Activated T-helper 9 cell treated with anti-CD3 and anti-CD28 coated beads, Interleukin-2, amount 50 U/mL, for 16 hours (primary cell): ENCODE data around the gene RFX8.

Source experiments
- DNase-seq: peaks from one replicate; pipeline ENCODE4 v3.0.0-alpha.2; 2020; ENCODE audit warnings: low read depth

RFX8 gene

DNA sequence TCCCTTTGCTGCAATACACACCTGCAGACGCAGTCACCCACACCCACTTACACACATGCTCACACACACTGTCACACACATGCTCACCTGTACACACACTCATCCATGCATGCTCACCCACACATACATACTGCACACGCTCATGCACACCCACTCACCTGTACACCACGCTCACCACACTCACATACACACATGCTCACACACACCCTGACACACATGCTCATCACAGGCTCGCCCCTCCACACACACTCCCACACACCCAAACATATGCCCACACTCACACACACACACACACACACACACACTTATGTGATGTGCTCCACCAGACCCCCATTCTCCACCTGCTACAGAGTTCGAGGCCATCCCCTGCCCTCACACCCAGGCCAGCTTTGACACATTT lies 64.8 kb downstream of the RFX8 start:
- no peak for DNase-seq

DNA sequence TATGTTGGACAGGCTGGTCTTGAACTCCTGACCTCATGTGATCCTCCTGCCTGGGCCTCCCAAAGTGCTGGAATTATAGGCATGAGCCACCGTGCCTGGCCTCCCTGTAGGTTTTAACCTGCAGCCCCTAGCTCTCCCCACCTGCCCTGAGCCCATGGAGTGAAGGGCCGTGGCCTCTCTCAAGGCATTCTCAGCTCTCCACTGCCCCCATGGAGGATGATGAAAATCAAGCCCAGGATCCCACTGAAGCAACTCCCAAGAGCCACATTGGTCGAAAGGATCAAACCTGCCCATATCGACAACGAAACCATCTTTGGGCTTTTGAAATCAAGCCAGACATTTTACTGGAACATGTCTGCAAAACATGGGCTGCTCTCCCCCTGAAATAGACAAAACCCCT lies 65.2 kb downstream of the RFX8 start:
- no peak for DNase-seq

DNA sequence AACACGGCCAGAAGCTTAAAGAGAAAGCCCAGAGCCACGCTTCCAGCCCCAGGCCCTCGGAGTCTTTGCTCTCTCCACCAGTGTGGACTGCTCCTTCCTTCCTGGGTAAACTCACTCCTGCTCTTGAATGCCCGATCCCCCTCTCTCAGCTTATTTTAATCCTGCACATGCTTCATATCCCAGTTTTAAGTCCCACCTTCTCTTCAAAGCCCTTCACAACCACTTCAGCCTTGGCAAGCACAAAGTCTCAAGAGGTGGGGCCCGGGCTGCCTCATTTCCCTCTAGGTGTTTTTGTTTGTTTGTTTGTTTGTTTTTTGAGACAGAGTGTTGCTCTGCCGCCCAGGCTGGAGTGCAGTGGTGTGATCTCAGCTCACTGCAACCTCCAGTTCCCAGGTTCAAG lies 66.0 kb downstream of the RFX8 start:
- DNase-seq: no peak

DNA sequence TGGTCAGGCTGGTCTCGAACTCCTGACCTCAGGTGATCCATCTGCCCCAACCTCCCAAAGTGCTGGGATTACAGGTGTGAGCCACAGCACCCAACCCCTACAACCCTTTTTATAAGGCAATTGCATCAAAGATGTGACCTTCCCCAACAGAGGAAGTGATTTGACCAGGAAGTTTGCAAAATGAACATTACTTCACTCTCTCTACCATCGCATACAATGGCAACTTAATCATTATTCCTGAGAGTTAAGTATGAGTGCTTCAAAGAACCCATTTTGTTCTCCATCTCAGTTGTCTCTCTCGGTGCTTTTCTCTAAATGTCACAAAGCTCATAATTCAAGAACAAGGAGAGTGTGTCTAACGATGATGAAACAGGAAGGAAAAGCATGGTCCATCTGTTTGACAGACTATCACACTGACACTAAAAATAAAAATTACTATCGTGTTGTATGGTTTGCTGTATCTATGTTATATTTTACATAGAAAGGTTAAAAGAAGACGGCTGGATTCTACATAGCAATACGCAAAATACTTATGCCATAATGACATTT lies 69.5 kb downstream of the RFX8 start:
- no peak for DNase-seq

DNA sequence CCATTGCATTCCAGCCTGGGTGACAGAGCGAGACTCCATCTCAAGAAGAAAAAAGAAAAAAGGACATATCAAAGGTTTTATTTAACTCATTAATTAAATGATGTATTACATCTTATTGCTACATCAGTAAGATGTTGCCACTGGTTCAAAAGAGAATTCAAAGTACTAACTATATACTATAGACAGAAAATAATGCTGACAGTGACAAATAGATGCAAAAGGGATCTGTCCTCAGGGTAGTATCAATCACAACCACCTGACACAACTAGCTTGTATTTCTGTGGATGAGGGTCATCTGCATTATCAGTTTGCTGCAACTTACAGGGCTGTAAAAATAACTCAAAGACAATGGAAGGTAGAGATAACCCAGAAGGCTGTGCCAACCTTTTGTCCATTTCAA lies 71.2 kb downstream of the RFX8 start:
- no peak for DNase-seq

DNA sequence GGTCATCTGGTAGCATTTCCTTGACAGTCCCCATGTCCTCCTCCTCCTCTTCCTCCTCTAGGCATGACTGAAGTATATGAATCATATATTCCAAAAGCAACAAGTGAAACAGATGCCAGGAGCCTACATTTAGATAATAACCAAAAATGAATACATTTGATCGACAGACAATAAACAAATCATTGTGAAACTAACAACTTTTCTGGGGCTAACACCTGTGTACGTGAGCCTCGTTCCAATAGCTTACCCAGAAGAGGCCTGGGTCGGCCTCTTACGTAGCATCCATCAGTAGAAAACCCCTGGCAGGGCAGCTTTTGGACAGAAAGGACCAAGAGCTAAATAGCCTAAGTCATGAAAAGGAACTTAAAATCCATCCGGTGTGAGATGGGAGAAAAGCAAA lies 72.3 kb downstream of the RFX8 start:
- DNase-seq: no peak

DNA sequence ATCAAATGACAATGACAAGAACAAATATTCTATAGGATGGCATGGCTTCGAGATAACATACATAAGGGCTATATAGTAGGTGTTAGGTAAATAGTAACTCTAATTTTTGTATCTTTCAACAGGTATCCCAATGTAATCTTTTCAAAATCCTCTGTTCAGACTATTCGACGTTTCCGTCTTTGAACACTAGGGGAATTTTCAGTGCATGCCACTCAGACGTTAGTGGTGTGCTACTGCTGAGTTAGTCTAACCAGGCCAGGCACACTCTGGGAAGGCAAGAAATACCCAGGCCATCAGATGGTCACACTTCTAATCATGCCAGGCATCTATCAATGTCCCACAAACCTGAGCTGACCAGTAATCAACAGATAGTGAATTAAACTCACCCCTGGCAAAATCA lies 73.0 kb downstream of the RFX8 start:
- DNase-seq: no peak

DNA sequence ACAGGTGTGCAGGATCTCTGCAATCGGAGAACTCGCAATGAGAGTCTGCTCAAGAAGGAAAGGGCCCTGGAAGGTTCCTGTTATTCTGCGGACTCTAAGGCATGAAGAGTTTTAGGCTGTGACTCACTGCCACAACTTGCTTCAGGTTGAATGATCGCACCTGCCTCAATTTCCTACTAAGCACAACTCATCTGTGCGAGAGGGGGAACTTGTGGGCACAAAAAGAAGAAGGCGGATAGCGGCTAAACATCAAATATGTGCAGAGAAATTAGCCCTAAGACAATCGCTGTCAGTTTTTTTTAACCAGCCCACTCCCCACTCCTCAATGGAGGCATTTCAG lies 73.6 kb downstream of the RFX8 start:
- no peak for DNase-seq

DNA sequence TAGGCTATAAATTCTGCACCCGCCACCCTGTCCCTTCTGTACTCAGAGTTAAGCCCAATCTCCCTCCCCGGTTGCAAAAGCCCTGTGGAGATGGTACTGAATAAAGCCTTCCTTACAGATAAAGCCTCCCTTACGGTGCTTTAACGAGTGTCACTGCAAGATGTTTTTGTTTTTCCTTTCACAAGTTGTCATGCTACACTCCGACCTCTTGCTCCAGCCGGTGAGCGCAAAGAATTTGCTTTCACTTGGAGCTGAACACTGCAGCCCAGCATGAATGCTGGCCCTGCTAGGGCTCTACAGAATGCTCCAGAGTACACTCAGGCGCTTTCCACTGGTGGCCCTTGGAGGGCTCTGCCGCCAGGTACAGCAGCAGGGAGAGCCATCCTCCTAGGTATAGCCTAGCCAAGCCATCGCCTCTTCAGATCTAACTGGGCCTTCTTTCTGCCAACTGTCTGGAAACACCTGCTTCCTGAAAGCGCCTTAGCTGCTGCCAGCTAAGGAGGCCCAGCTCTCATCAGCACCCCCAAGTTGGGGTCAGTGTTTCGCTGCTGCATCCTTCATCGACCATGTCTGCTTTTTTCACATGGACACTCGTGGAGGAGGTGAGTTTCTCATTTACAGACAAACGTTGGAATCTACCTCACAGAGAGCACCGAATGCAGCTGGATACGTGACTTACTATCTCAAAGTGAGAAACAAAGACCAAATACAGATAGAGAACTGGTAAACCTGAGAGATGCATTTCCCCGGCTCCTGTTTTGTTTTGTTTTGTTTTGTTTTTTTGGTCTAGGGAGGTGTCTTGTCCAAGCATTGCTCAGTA lies 74.2 kb downstream of the RFX8 start:
- DNase-seq: no peak

DNA sequence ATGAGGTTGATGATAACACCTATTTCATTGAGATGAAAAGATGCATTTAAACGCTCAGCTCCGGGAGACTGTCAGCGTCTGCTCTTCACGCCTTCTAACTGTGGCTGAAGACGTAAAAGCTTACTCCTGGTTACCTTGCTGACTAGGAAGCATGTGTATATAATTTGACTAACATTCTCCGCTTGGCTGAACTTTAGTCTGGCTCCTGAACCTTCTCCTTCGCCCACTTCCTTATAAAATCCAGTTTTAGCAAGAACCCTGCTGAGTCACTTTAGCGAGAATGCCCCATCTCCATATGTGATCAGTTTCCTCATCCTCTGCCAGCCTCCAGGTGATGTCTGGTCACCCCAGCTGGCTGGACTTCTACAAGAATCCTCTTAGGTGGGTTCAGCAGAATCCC lies 74.9 kb downstream of the RFX8 start:
- DNase-seq: no peak

DNA sequence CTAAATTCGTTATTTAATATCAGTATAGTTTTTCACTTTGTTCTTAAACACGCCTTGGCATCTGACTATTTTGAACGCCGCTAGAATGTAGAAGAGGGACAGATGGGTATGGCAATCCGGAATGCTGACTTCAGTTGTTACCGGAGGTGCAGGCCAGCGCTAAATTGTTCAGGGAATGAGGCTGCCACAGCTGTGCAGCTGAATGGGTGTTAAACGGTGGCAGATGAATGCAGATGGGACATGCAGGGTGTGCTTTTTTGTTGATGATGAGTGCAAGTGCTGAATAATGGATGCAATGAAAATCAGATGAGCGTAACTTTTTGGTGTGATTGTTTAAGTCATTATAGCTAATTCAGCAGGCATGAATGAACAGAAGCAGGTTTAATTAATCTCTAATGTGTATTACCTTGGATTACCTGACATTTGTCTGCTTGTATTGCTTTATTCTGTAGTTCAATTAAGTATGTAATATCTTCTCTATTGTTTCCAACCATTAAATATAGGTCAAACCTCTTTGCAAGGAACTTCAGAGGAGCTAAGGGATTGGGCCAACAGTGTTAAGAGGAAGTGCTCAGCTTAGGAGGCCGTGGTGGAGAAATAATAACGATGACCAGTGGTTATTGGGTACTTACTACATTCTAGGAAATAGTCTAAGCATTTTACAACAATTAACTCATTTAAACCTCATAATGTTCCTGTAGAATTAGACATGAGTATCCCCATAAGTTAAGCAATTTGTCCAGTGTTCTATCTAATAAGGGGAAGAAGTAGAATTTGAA lies 75.7 kb downstream of the RFX8 start:
- no peak for DNase-seq

DNA sequence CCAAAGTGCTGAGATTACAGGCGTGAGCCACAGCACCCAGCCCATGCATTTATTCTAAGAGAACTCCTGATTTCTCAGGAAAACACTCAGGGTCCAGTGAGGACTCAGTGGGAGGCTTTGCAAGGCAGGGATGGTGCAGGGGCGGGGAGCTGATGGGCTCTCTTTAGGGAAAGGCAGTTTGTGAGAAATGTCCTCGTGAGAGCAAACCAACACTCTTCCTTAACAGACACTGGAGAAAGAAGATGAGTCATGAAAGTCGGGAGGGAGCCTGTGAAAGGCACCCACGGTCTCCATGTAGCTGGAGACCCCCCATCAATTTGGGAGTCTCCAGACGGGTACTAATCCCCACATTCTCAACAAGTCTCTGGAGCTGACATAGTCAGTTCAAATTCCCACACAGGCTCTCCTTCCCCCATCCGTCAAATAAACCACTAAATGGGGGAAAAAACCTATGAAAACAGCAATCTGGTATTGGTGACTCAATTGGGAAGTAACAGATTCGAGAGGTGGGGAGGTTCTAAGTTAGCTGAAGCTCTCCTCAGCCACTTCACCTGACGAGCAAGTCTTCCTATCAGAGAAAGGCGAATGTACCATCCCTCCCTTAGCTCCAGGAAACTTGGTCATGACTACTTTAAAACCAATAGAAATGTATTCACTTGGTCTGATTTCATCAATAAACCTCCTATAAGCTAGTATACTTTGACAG lies 76.6 kb downstream of the RFX8 start:
- DNase-seq: no peak

DNA sequence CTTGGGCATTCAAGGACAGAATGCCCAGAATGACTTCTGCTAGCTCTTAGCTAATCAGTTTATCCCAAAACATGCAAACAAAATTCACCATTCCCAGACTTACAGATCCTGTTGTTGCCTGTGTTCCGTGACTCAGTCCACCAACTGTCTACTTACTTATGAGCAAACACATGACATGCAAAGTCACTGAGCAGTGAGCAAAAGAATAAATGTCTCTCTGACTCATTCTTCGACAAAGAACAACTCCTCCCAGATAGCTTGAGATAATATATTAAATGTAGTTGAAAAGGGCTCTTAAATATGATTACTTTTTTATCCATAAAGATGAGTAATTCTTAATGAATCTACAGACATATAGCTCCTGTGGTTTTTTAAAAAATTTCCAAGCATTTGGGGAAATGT lies 78.6 kb downstream of the RFX8 start:
- DNase-seq: no peak

DNA sequence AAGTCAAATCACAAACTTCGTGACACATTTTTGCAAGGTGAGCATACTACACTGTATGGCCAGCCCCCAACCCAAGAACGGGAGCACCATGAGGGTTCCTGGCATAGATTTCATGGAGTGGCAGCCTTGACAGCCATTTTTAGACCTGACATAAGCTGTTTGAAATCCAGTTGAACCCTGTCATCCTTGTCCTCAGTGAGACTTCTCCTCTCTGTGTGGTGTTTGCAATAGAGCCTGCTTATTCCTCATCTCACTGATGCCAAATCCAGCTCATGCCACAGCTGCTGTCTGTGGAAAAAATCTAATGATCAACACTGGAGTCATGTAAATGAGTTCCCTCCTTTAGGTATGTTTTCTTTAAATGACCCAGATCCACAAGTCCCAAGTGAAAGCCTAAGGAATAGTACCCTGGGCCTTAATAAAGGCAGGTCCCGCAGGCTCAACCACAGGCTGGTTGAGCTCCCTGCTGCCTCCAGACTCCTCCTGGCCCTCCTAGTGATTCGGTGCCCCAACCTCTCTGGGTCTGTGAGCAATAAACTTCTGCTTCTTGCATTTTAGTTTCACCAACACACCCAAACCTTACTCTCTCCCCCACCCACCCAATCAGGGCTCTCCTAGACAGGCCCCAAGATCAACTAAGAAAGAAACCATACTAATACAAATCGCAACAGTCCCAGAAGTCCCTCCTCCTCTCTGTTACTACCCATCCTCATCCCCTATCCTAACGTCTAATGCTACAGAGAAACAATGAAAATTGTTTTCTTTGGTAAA lies 79.2 kb downstream of the RFX8 start:
- no peak for DNase-seq

DNA sequence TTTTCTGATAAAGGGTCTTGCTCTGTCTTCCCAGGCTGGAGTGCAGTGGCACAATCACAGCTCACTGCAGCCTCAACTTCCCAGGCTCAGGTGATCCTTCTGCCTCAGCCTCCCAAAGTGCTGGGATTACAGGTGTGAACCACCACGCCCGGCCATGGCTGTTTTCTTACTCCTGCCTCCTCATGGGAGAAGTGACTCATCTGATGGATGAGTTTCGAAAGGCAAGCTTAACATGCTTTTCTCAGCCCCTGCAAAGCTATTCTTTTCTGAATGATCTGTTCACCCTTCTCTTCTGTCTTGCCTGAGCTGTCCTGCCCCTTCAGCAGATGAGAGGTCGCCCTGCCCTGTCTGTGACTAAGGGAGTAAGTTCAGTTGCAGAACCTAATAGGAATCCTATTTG lies 86.7 kb downstream of the RFX8 start:
- no peak for DNase-seq

DNA sequence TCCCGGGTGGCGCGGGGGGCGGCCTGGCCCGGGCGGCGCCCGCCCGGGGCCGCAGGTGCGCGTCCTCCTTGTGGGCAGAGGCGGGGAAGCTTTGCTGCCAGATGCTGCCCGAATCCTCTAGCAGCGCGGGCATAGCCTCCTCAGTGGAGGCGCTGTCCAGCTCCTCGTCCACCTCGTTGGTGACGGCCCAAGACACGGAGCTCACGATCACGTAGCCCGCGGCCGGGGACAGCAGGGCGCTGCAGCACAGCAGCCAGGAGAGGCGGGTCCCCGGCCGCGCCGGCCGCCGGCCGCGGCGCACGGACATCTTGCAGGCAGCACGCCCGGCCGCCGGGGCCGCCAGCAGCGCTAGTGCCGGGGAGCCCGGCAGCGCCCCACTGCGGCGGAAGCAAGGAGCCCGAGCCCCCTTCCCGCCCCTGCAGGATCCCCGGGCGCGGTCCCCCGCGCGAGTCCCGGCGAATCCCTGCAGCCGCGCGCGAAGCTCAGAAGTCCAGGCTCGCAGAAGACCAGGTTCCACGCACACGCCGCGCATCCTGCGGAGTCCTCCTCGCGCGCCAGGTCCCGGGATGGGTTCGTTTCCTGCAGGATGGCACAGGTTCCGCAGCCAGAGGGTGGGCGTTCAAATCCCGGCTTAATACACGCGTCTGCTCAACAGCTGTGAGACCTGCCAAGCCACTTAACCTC lies 87.6 kb downstream of the RFX8 start, which contains the start of gene CREG2:
CREG2 (minus strand) TSS at position 353 of the 684 bp plus-strand sequence; CDS start at position 307, 46 bp downstream.
- DNase-seq: peak; percentile 32

DNA sequence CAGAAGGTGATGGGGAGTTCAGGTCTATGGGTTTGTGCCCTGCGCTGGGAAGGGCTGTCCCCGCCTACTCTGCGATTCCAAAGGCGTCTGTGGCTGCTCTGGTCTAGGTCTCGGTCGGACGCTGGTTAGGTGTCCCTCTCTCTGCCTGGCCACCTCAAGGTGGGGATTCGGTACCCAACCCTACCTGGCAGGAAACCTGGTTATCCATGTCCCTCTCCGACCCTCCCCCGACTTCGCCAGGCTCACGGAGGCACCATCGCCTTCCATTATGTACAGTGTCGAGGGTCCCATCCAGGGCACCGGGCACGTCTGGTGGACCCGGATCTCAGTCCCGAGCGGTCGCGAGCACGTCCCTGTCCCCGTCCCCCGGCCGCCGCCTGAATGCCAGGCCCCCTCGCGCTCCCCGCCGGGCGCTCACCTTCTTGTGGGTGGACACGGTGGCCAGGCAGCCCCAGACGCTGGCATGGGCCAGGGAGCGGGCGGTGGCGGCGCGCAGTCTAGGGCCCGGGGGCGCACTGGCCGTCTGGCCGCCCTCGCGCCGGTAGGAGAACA lies 88.2 kb downstream of the RFX8 start:
- DNase-seq: no peak

DNA sequence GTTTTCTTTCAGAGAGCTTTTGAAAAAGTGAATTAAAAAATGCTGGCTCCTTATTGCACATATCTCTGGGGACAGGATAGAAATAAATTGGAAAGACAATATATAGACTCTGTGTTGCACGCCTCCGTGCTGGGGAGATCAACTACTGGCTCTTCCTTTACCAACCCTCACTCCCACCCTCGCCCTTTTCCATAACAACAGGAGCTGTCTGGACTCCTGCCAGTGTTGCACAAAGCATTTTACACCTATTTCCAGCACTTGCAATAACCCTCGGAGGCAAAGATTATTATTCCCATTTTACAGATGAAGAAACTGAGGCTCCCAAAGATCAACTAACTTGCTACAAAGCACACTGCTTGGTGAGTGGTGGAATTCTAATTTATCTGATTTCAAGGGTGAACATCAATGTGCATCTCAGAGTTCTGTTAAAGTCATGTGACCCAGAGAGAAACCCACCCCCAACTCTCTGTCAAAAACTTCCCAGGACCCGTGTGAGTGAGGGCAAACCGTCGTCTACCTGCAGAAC lies 91.8 kb downstream of the RFX8 start:
- no peak for DNase-seq

DNA sequence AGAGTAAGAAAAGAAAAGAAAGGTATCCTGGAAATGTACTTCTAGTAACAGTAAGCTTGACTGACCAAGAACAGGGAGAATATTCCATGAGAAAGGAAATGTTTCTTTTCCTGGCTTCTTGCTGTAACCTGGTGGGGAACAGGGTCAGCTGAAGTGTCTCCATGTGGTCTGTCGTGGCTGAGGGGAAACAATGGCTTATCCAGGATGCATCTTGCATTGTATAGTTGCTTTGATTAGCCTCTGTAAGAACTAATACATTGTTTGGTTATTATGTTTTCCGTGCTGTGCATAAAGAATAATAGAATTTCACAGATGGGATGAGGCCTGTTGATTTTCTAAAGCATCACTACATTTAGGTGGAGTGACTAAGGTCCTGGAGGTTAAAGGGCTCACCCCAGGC lies 92.5 kb downstream of the RFX8 start:
- DNase-seq: no peak

DNA sequence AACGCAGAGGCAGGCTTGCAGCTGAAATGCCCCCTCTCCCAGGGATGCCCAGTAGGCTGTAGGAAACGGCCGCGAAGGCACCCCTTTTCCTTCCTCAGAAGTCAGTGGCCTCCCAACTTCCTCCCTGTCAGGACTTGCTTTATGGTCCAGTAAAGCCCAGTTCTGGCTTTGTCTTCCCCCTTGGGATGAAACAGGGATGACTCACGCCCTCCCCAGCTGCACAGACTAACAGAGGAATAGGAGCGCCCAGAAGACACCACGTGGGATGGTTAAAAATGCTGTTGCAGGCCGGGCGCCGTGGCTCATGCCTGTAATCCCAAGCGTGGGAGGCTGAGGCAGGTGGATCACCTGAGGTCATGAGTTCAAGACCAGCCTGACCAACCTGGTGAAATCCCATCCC lies 94.5 kb downstream of the RFX8 start:
- no peak for DNase-seq

DNA sequence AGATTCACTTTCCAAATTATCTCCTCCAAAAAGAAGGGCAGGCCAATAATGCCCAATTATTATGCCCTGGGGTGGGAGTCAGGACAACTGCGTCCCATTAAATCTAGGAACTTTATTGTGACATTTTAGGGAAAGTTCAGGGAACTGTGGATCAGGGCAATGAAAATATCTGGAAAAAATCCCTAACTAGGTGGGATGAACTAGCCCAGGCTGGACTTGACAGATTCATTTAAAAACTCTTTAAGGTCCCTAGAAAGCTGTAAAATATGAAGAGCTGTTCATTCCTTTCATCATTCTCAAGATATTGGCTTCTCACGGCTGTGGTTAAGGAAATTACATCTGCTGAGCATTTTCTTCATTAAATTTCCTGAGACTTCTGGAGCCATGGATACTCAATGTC lies 95.8 kb downstream of the RFX8 start:
- no peak for DNase-seq
